Astrocyte (in vitro differentiated cells and primary cell): Measurements from ENCODE around the gene HTT-AS.

ENCODE experiments used
- CTCF ChIP-seq: IDR thresholded peaks from 2 replicates; pipeline ENCODE4 v1.5.1; 2011; ENCODE audit warnings: low read depth, mild to moderate bottlenecking, inconsistent platforms, low read length, moderate library complexity; ENCODE audit not compliant: insufficient read depth
- EZH2 ChIP-seq: IDR thresholded peaks from 2 replicates; pipeline ENCODE4 v1.6.1; 2012; ENCODE audit warnings: mild to moderate bottlenecking, low read length, inconsistent platforms; ENCODE audit not compliant: insufficient read depth

- no peak for TF ChIP-seq CTCF
- no peak for TF ChIP-seq EZH2
Observed at GRCh38 chr4:3022112-3022511, 52.2 kb downstream of the HTT-AS start.
